Parathyroid adenoma (tissue), 2 donors: ENCODE measurements around the gene OR4D1.

ENCODE experiments used
- H2AFZ ChIP-seq: fragments of 300-600 bp; sonication (generic); one replicate; pipeline ENCODE4 v1.7.0; 2017; ENCODE audit warnings: antibody characterized with exemption, mild to moderate bottlenecking
- H3K27ac ChIP-seq: fragments of 300-600 bp; sonication (generic); one replicate; pipeline ENCODE4 v1.7.0; 2017
- H3K27me3 ChIP-seq: fragments of 300-600 bp; sonication (generic); one replicate; pipeline ENCODE4 v1.7.0; 2017; ENCODE audit warnings: low read length; ENCODE audit not compliant: control insufficient read depth, insufficient read depth
- H3K36me3 ChIP-seq: fragments of 300-600 bp; sonication (generic); one replicate; pipeline ENCODE4 v1.7.0; 2017; ENCODE audit warnings: low read length; ENCODE audit not compliant: control insufficient read depth, insufficient read depth
- H3K4me1 ChIP-seq: fragments of 300-600 bp; sonication (generic); one replicate; pipeline ENCODE4 v1.7.0; 2017; ENCODE audit warnings: control low read depth
- H3K4me2 ChIP-seq: fragments of 300-600 bp; sonication (generic); one replicate; pipeline ENCODE4 v1.7.0; 2017; ENCODE audit warnings: low read length
- H3K4me3 ChIP-seq: fragments of 300-600 bp; sonication (generic); one replicate; pipeline ENCODE4 v1.7.0; 2017; ENCODE audit warnings: low read depth, low read length
- H3K79me2 ChIP-seq: fragments of 300-600 bp; sonication (generic); one replicate; pipeline ENCODE4 v1.7.0; 2017; ENCODE audit warnings: control low read depth
- H3K9ac ChIP-seq: fragments of 300-600 bp; sonication (generic); one replicate; pipeline ENCODE4 v1.7.0; 2017; ENCODE audit warnings: mild to moderate bottlenecking
- H3K9me3 ChIP-seq: fragments of 300-600 bp; sonication (generic); one replicate; pipeline ENCODE4 v1.7.0; 2017; ENCODE audit warnings: low read length; ENCODE audit not compliant: control insufficient read depth
- CTCF ChIP-seq: fragments of 300-600 bp; sonication (generic); IDR thresholded peaks from one replicate; pipeline ENCODE4 v1.7.0; 2017; ENCODE audit warnings: antibody characterized with exemption, mild to moderate bottlenecking
- donor health status: primary hyperparathyroidism.

Gene OR4D1

DNA sequence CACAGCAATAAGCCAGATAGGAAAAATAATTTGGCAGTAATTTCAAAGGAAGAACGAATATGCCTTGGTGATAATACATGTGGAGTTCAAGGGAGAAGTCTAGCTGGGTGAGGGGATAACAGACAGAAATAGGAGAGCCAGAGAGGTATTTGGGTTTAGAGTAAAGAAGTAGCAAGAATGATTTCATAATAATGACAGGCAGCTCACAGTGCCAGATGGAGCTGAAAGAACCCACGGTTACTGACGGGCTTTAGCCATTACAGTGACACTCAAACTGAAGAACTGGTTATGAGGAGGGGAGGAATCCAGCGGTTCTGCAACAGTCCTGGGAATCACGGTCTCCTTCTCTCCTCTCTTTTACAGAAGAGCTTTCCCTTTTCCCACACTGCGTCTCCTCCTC lies 2.2 kb downstream of the OR4D1 start:
- H3K27ac ChIP-seq = no peak overlapping the region

DNA sequence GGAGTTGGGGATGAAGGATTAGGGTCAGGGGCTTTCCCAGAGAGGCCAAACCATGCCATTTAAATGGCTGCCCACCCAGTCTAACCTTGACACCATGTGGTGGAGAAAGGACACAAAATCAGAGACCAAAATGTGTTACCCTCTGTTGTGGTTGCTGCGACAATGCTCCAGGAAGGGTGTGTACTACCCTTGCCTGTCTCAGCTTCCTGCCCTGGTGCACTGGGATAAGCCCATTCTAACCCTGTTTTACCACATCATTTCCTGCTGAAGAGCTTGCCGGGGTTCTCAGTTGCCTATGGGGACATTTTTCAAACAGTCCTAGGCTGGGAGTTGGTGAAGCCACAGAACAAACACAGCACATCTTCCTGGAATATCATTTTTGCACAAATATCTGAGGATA lies 4.9 kb downstream of the OR4D1 start:
- Histone ChIP-seq H3K4me3 (no peak overlapping the region), H3K9me3 (no peaks in the 10 kb centered on the region), H3K27me3 (no peaks in the 10 kb centered on the region), H3K4me2 (no peak overlapping the region), H2AFZ (no peak overlapping the region), H3K4me1 (peaks cover 3% of the 10 kb centered on the region), H3K36me3 (no peaks in the 10 kb centered on the region), H3K79me2 (no peaks in the 10 kb centered on the region), H3K27ac (no peak overlapping the region), H3K9ac (no peak overlapping the region)
- TF ChIP-seq CTCF = no peak

More for the DNA sequence above, 2.2 kb downstream of the OR4D1 start:
- no peak overlapping the region for H3K9ac ChIP-seq
- H3K27me3 ChIP-seq = no peaks in the 10 kb centered on the region
- no peaks in the 10 kb centered on the region for H3K4me1 ChIP-seq
- H3K4me3 ChIP-seq = no peak overlapping the region
- no peaks in the 10 kb centered on the region for H3K36me3 ChIP-seq
- no peak overlapping the region for H3K4me2 ChIP-seq
- peaks cover 5% of the 10 kb centered on the region for H3K9me3 ChIP-seq
- TF ChIP-seq CTCF = no peak
- no peaks in the 10 kb centered on the region for H3K79me2 ChIP-seq
- no peak overlapping the region for H2AFZ ChIP-seq

DNA sequence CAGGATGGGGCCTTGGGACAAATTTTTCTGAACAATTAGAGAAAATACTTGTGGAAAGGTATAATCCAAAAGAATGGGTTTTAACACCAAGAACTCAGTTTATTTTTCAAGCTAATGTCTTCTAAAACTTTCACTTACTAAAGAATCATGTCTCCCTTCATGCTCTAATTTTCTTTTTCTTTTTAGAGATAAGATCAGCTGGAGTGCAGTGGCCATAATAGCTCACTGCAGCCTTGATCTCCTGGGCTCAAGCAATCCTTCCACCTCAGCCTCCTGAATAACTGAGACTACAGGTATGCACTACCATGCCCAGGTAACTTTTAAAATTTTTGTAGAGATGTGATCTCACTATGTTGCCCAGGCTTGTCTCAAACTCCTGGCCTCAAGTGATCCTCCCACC lies 5.5 kb downstream of the OR4D1 start:
- H3K9ac ChIP-seq = no peak overlapping the region
- H3K9me3 ChIP-seq = no peaks in the 10 kb centered on the region
- H3K36me3 ChIP-seq = no peaks in the 10 kb centered on the region
- no peaks in the 10 kb centered on the region for H3K27me3 ChIP-seq
- H3K27ac ChIP-seq = no peak overlapping the region
- no peak overlapping the region for H3K4me3 ChIP-seq
- H3K79me2 ChIP-seq = no peaks in the 10 kb centered on the region
- TF ChIP-seq CTCF = no peak
- no peak overlapping the region for H3K4me2 ChIP-seq
- peaks cover 3% of the 10 kb centered on the region for H3K4me1 ChIP-seq
- no peak overlapping the region for H2AFZ ChIP-seq

GRCh38 chr17:58156839-58157803 lies 8.9 kb downstream of the OR4D1 start:
- no peaks in the 10 kb centered on the region for H3K27me3 ChIP-seq
- no peak for TF ChIP-seq CTCF

More at GRCh38 chr17:58156839-58157803, 8.9 kb downstream of the OR4D1 start:
- Histone ChIP-seq H3K27ac (peak overlapping the region; percentile 34), H2AFZ (peak overlapping the region; percentile 78), H3K4me2 (peak overlapping the region; percentile 69), H3K9ac (no peak overlapping the region), H3K4me1 (peaks cover 3% of the 10 kb centered on the region), H3K4me3 (peak overlapping the region; percentile 45), H3K79me2 (no peaks in the 10 kb centered on the region), H3K36me3 (no peaks in the 10 kb centered on the region), H3K9me3 (no peaks in the 10 kb centered on the region)
